Pancreas (tissue), 10 donors: ENCODE results near the gene GPC6. TPM values are rescaled to one million over a fixed set of nuclear protein-coding genes. Genes with fewer than 3 reads are reported as not detected.

Experiments
- ATAC-seq, 4 donors: fragments of 200-7000 bp; cut with Tn5 transposase; one replicate each; pipeline versions ENCODE4 v1.8.0 to v1.9.1; 2020; ENCODE audit warnings: mild to moderate bottlenecking in 4 of 4, moderate library complexity in 4 of 4
- DNase-seq, 6 donors: peaks; one replicate each; pipeline ENCODE4 v3.0.0-alpha.2; 2020
- FAIRE-seq: peaks from 2 replicates; lab custom pipeline; 2012; peaks lifted over from hg19 to GRCh38; lab: Jason Lieb, UNC
- H3K27ac ChIP-seq, 4 donors: fragments of 200-600 bp; sonication (generic); 1 replicate in 3 of 4; 2 replicates in 1 of 4; pipeline versions ENCODE4 v1.5.0 to v1.8.0; 2020
- H3K27me3 ChIP-seq, 4 donors: fragments of 200-600 bp; one replicate each; pipeline ENCODE4 v1.8.0; 2021
- H3K36me3 ChIP-seq, 3 donors: fragments of 200-600 bp; sonication (generic) in 1 of 3; one replicate each; pipeline versions ENCODE4 v1.5.0 to v1.8.0; 2020 to 2021
- H3K4me1 ChIP-seq, 3 donors: fragments of 200-600 bp; one replicate each; pipeline ENCODE4 v1.8.0; 2021
- H3K4me3 ChIP-seq, 4 donors: fragments of 200-600 bp; sonication (generic) in 2 of 4; one replicate each; pipeline versions ENCODE4 v1.5.0 to v1.8.0; 2020 to 2021
- H3K9me3 ChIP-seq, 4 donors: fragments of 200-600 bp; one replicate each; pipeline ENCODE4 v1.8.0; 2021
- WGBS, 2 donors: extraction: QIAGEN DNeasy Blood & Tissue Kit; methylation state at CpG; one replicate each; pipeline ENCODE4 v1.1.7; 2013; 5-methylcytosine and 5-hydroxymethylcytosine counted together
- intact Hi-C, 3 donors: fragments of 100-400 bp; cut with DNase I; formaldehyde crosslinking; loops; one replicate each; pipeline versions ENCODE4 v1.11.1 to v1.14.2; 2022
- polyA plus RNA-seq, 2 donors: library from polyadenylated mRNA; stranded (reverse); fragments of 200-250 nt; gene quantifications; one replicate each; pipeline ENCODE4 v1.2.3, GENCODE V29; 2013
- total RNA-seq, 6 donors: library from RNA; stranded (reverse); fragmentation: NEBNext Ultra II Directional in 4 of 6; extraction: Animal tissue kit (Norgen Biotek cat#: 25700) in 4 of 6; gene quantifications; one replicate each; pipeline versions ENCODE4 v1.2.1 to v1.2.4, GENCODE V29; 2021 to 2023
- TF ChIP-seq, protein P1 (sequence below), 4 donors: fragments of 200-600 bp; sonication (generic) in 3 of 4; IDR thresholded peaks; one replicate each; pipeline versions ENCODE4 v1.5.0 to v1.8.0; 2021; ENCODE audit warnings: antibody characterized with exemption in 4 of 4
- donor health status: healthy with polysubstance abuse.
- donor health status: DM: no; HTN: no; CAD: no; lungs with moderate emphysema.
- donor health status: DM: no; HTN: no; CAD: no.
- donor health status: control.
- donor health status: control.
- donor health status: Bipolar disorder and iron deficiency.
- donor health status: DM: yes; HTN: yes; CAD: no.
- donor health status: DM: no; HTN: no; CAD: no.
- donor health status: DM: no; HTN: no; CAD: no.
- donor health status: DM: yes; HTN: yes; CAD: no.

The GPC6 gene
- total and polyA plus RNA-seq, 8 donors = 0.23 to 3.3 (median 1.2) TPM

DNA sequence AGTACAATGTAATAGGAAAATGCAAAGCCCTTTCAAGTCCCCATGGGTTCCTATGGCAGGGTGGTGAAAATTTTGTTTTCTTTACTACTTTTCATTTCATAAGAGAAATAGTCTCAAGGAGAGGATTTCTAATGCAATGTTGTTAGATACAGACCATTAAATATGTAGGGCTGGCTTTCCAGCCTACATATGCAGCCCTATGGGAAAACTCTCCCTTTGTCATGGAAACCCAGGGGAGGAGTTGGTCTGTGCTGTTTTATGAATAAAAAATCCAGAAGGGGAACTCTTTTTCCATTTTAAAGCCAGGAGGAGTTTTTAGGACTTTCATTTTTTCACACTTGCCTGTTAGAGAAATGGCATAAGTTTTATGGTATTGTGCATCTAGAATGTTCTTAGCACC lies 1133.3 kb downstream of the GPC6 start:
- Histone ChIP-seq H3K4me3 (no peak overlapping the region), H3K27ac (no peak overlapping the region), H3K27me3 (no peaks in the 10 kb centered on the region), H3K4me1 (no peaks in the 10 kb centered on the region), H3K9me3 (no peaks in the 10 kb centered on the region), H3K36me3 (no peaks in the 10 kb centered on the region)
- ATAC-seq = no peak
- TF ChIP-seq, protein P1, sequence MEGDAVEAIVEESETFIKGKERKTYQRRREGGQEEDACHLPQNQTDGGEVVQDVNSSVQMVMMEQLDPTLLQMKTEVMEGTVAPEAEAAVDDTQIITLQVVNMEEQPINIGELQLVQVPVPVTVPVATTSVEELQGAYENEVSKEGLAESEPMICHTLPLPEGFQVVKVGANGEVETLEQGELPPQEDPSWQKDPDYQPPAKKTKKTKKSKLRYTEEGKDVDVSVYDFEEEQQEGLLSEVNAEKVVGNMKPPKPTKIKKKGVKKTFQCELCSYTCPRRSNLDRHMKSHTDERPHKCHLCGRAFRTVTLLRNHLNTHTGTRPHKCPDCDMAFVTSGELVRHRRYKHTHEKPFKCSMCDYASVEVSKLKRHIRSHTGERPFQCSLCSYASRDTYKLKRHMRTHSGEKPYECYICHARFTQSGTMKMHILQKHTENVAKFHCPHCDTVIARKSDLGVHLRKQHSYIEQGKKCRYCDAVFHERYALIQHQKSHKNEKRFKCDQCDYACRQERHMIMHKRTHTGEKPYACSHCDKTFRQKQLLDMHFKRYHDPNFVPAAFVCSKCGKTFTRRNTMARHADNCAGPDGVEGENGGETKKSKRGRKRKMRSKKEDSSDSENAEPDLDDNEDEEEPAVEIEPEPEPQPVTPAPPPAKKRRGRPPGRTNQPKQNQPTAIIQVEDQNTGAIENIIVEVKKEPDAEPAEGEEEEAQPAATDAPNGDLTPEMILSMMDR (IDR thresholded peaks at IDR 0.05) = no peak
- FAIRE-seq = no peak
- intact Hi-C loops = loop anchor here in 1 of 3 donors (10.0 kb wide), 1 partner anchor 1115 kb away; no protein-coding TSS in a partner anchor
- no peak for DNase-seq

DNA sequence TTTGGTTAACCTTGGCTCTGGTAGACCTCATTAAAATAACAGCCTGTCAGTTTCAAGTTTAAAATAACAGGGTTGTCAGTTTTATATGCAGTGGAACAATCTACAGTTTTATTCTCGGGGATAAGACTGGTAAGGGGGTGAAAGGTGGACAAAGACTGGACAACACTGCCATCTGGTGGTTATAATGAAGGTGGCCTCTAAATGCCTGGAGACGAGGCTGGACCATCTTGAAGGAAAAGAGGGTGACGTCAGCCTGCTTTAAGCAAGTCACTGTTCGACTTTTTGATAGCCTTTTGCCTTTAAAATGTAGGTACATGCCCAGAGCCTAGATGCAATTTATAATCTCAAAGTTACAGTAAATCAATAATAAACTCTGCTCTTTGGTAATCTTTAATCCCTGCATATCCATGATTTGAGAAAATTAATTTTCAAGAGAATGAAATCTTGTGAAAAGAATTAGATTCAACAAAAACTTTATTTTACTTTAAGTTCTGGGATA lies 1135.9 kb downstream of the GPC6 start:
- 0% methylated on average over 4 of the region's 4 CpGs for WGBS, 2 donors
- no peak overlapping the region for H3K27ac ChIP-seq
- FAIRE-seq (peak; percentile 94), ATAC-seq (peak; percentile 93 to 99 (median 98)), DNase-seq (peak in 4 of 6 donors; percentile 26 to 74 (median 40))
- H3K36me3 ChIP-seq = no peaks in the 10 kb centered on the region
- no peaks in the 10 kb centered on the region for H3K9me3 ChIP-seq
- no peaks in the 10 kb centered on the region for H3K4me1 ChIP-seq
- no peak overlapping the region for H3K4me3 ChIP-seq
- no peaks in the 10 kb centered on the region for H3K27me3 ChIP-seq
- intact Hi-C loops = loop anchor here in 1 of 3 donors (10.0 kb wide), 1 partner anchor 1118 kb away; no protein-coding TSS in a partner anchor
- TF ChIP-seq, protein P1 (IDR thresholded peaks at IDR 0.05) = peak; percentile 77 to 88 (median 84)

DNA sequence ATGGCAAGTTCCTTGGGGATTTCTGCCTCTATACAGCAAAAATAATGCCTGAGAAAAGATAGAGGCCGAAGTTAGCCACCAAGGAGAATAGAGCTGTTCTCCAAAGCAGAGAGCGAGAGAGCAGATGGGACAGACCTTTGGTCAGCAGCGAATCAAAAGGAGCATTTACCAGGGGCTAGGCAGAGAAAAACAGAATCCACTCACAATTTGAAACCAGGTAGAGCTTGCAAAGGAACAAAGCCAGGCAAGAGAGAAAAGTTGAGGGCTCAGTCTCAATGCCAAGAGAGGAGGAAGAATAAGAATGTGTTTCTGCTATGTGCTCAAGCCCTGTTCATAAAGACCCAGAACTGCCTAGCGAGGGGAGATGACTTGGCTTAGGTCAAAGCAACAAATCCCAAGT lies 1140.1 kb downstream of the GPC6 start:
- TF ChIP-seq, protein P1 (IDR thresholded peaks at IDR 0.05) = no peak
- no peak for DNase-seq
- WGBS, 2 donors = 91 to 93% methylated on average over 4 of the region's 4 CpGs
- Histone ChIP-seq H3K27ac (no peak overlapping the region), H3K27me3 (no peaks in the 10 kb centered on the region), H3K4me1 (peaks cover 5 to 10% (median 7%) of the 10 kb centered on the region in 3 donors), H3K4me3 (no peak overlapping the region), H3K36me3 (no peaks in the 10 kb centered on the region), H3K9me3 (no peaks in the 10 kb centered on the region)
- intact Hi-C loops = loop anchor here in 1 of 3 donors (10.0 kb wide), 1 partner anchor 1122 kb away; no protein-coding TSS in a partner anchor
- ATAC-seq = no peak
- FAIRE-seq = no peak

DNA sequence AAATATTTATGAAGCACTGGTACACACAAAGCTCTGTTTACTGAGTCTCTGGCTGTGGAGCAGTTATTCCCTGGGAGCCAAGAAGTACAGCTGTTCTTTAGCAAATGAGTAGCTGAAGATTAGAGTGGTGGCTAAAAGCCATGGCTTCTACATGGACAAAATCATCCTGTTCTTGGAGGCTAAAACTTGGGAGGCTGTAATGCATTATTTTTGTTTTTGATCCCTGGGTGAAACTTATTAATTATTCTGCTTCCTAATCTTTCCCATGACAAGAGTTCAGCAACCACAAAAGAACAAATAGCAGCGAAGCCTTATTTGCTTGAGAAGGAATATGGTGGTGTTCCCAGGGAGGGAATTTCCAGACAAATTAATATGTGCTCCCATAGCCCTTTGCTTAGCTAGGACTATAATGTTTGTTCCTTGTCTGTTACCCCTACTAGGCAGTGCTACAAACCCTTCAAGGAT lies 1143.4 kb downstream of the GPC6 start:
- intact Hi-C loops = loop anchor here in 1 of 3 donors (10.0 kb wide), 1 partner anchor 1125 kb away; no protein-coding TSS in a partner anchor
- H3K4me3 ChIP-seq = no peak overlapping the region
- WGBS, 2 donors = 37 to 46% methylated on average over 1 of the region's 1 CpG
- TF ChIP-seq, protein P1 (IDR thresholded peaks at IDR 0.05) = no peak
- H3K27me3 ChIP-seq = no peaks in the 10 kb centered on the region
- peak; percentile 62 to 95 (median 71) for ATAC-seq
- DNase-seq = peak in 1 of 6 donors; percentile 13
- no peak overlapping the region for H3K27ac ChIP-seq
- H3K9me3 ChIP-seq = no peaks in the 10 kb centered on the region
- H3K36me3 ChIP-seq = no peaks in the 10 kb centered on the region
- H3K4me1 ChIP-seq = peaks cover 5 to 10% (median 7%) of the 10 kb centered on the region in 3 donors
- no peak for FAIRE-seq

DNA sequence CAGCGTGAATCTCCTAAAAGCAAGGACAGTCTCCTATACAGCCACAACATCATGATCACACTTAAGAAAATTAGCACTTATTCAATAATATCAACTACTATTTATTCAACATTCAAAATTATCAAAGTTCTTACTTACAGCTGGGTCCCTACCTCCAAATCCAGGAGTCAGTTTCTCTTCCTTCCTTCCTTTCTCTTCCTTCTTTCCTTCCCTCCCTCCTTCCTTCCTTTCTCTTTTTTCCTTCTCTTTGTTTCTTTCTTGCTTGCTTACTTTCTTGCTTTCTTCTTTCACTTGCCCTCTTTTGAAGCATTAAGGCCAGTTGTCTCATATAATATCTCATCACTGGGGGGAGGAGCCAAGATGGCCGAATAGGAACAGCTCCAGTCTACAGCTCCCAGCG lies 1145.2 kb downstream of the GPC6 start:
- no peaks in the 10 kb centered on the region for H3K9me3 ChIP-seq
- WGBS, 2 donors = 88 to 94% methylated on average over 3 of the region's 3 CpGs
- peaks cover 5 to 10% (median 7%) of the 10 kb centered on the region in 3 donors for H3K4me1 ChIP-seq
- no peaks in the 10 kb centered on the region for H3K27me3 ChIP-seq
- intact Hi-C loops = no loop called here
- TF ChIP-seq, protein P1 (IDR thresholded peaks at IDR 0.05) = no peak
- H3K4me3 ChIP-seq = no peak overlapping the region
- H3K27ac ChIP-seq = no peak overlapping the region
- ATAC-seq (no peak), DNase-seq (no peak), FAIRE-seq (no peak)
- no peaks in the 10 kb centered on the region for H3K36me3 ChIP-seq
